SK-N-SH (cell line): ENCODE data around the gene SYT7. TPM values are rescaled to one million over a fixed set of nuclear protein-coding genes. Genes with fewer than 3 reads are reported as not detected.

Experiments
- CTCF ChIA-PET: fragments of 300-600, 350-600 bp; formaldehyde crosslinking; extraction: SDS; loops from one replicate; lab custom pipeline; 2021; lab: Yijun Ruan, JAX
- POLR2A ChIA-PET: fragments of 350-600 bp; sonication (Branson Sonifier 250); formaldehyde crosslinking; extraction: SDS; loops from one replicate; lab custom pipeline; 2020; ENCODE audit warnings: antibody characterized with exemption, inconsistent platforms; lab: Yijun Ruan, JAX
- DNase-seq: peaks from one replicate; pipeline ENCODE4 v3.0.0; 2012
- H2AFZ ChIP-seq: fragments of 200-600 bp; sonication (generic); 2 replicates; pipeline ENCODE4 v1.8.1; 2016; ENCODE audit warnings: antibody characterized with exemption, mild to moderate bottlenecking, low read depth
- H3F3A ChIP-seq: fragments of 200-600 bp; sonication (generic); replicated peaks from 2 replicates; pipeline ENCODE3; 2016; ENCODE audit warnings: antibody characterized with exemption, mild to moderate bottlenecking; ENCODE audit not compliant: insufficient read depth
- H3K27ac ChIP-seq, 2 experiments: fragments of 200-500 bp in 1 of 2; fragments of 200-600 bp in 1 of 2; sonication (Bioruptor generic) in 1 of 2; sonication (generic), shearing (Covaris generic) in 1 of 2; 2 replicates each; pipeline versions ENCODE4 v1.5.1 to v1.6.1; 2014 to 2016; ENCODE audit warnings: low read depth in 2 of 2, inconsistent platforms in 1 of 2, low read length in 1 of 2, mild to moderate bottlenecking in 1 of 2, mixed read lengths in 1 of 2
- H3K27me3 ChIP-seq: fragments of 200-600 bp; sonication (generic), shearing (Covaris generic); 2 replicates; pipeline ENCODE4 v1.6.1; 2016; ENCODE audit warnings: mixed run types; ENCODE audit not compliant: insufficient read depth
- H3K36me3 ChIP-seq, 2 experiments: fragments of 200-500 bp in 1 of 2; fragments of 200-600 bp in 1 of 2; sonication (Bioruptor generic) in 1 of 2; sonication (generic) in 1 of 2; replicated peaks in 1 of 2; 2 replicates each; pipeline versions ENCODE3 to v1.5.1; 2014 to 2016; ENCODE audit warnings: low read length in 1 of 2, mild to moderate bottlenecking in 1 of 2; ENCODE audit not compliant: insufficient read depth in 2 of 2, control insufficient read depth in 1 of 2
- H3K4me1 ChIP-seq, 2 experiments: fragments of 200-500 bp in 1 of 2; fragments of 200-600 bp in 1 of 2; sonication (Bioruptor generic) in 1 of 2; sonication (generic), shearing (Covaris generic) in 1 of 2; 2 replicates each; pipeline versions ENCODE4 v1.5.1 to v1.6.1; 2014 to 2016; ENCODE audit warnings: low read depth in 1 of 2, low read length in 1 of 2, mixed run types in 1 of 2; ENCODE audit not compliant: insufficient read depth in 2 of 2, control insufficient read depth in 1 of 2
- H3K4me2 ChIP-seq: fragments of 200-600 bp; sonication (generic), shearing (Covaris generic); 2 replicates; pipeline ENCODE4 v1.6.1; 2017; ENCODE audit warnings: mixed run types
- H3K4me3 ChIP-seq, 2 experiments: fragments of 200-500 bp in 1 of 2; fragments of 200-600 bp in 1 of 2; sonication (Bioruptor generic) in 1 of 2; sonication (generic), shearing (Covaris generic) in 1 of 2; 2 replicates each; pipeline versions ENCODE4 v1.5.1 to v1.8.1; 2014 to 2016; ENCODE audit warnings: low read depth in 2 of 2, inconsistent platforms in 1 of 2, low read length in 1 of 2, mild to moderate bottlenecking in 1 of 2, mixed read lengths in 1 of 2, moderate library complexity in 1 of 2
- H3K79me2 ChIP-seq: fragments of 200-600 bp; sonication (generic); 2 replicates; pipeline ENCODE4 v1.8.1; 2017; ENCODE audit warnings: mild to moderate bottlenecking; ENCODE audit not compliant: insufficient read depth
- H3K9ac ChIP-seq: fragments of 200-600 bp; sonication (generic); 2 replicates; pipeline ENCODE4 v1.6.1; 2017; ENCODE audit warnings: mixed run types
- H3K9me2 ChIP-seq: fragments of 200-600 bp; sonication (generic); 2 replicates; pipeline ENCODE4 v1.6.1; 2017; ENCODE audit warnings: mixed run types
- H3K9me3 ChIP-seq: fragments of 200-600 bp; sonication (generic); 2 replicates; pipeline ENCODE4 v1.6.1; 2017; ENCODE audit warnings: mixed run types, mild to moderate bottlenecking, moderate library complexity
- H4K20me1 ChIP-seq: fragments of 200-600 bp; sonication (generic); 2 replicates; pipeline ENCODE4 v1.6.1; 2017; ENCODE audit warnings: mild to moderate bottlenecking, mixed run types; ENCODE audit not compliant: insufficient read depth
- ELF1 ChIP-seq: IDR thresholded peaks from 2 replicates; pipeline ENCODE4 v1.4.0; 2012
- GATA2 ChIP-seq: sonication (generic); formaldehyde crosslinking; IDR thresholded peaks from 2 replicates; pipeline ENCODE4 v1.5.0; 2020; ENCODE audit warnings: mild to moderate bottlenecking, missing genetic modification reagents
- JUND ChIP-seq: IDR thresholded peaks from 2 replicates; pipeline ENCODE4 v1.4.0; 2012
- MAX ChIP-seq: IDR thresholded peaks from 2 replicates; pipeline ENCODE4 v1.4.0; 2012; ENCODE audit warnings: low read depth
- MXI1 ChIP-seq: IDR thresholded peaks from 2 replicates; pipeline ENCODE4 v1.6.1; 2012; ENCODE audit warnings: mild to moderate bottlenecking, low read depth, low read length, improper control_type of control experiment
- NFIC ChIP-seq: IDR thresholded peaks from 2 replicates; pipeline ENCODE4 v1.4.0; 2012; ENCODE audit warnings: borderline replicate concordance
- RCOR1 ChIP-seq: fragments of 150-350 bp; IDR thresholded peaks from 2 replicates; pipeline ENCODE4 v1.6.1; 2017; ENCODE audit warnings: antibody characterized with exemption, low read length
- RFX5 ChIP-seq: IDR thresholded peaks from 2 replicates; pipeline ENCODE4 v1.6.1; 2012; ENCODE audit warnings: mild to moderate bottlenecking, improper control_type of control experiment, low read length
- SMC3 ChIP-seq: IDR thresholded peaks from 2 replicates; pipeline ENCODE4 v1.6.1; 2012; ENCODE audit warnings: low read depth, low read length, improper control_type of control experiment
- TAF1 ChIP-seq: IDR thresholded peaks from 2 replicates; pipeline ENCODE4 v1.6.1; 2012; ENCODE audit warnings: low read depth, mild to moderate bottlenecking, low read length, moderate library complexity, borderline replicate concordance
- ZBTB33 ChIP-seq: IDR thresholded peaks from 2 replicates; pipeline ENCODE4 v1.4.0; 2012; ENCODE audit warnings: low read depth, borderline replicate concordance
- WGBS: methylation state at CpG from one replicate; pipeline ENCODE4 v1.1.6; 2017; ENCODE audit warnings: low lambda C conversion rate; 5-methylcytosine and 5-hydroxymethylcytosine counted together
- polyA plus RNA-seq, 3 experiments: library from polyadenylated mRNA; depleted of rRNA; stranded (reverse); fragments of >200 nt; gene quantifications; 2 replicates each; pipeline ENCODE4 v1.2.3, GENCODE V29; 2012
- TF ChIP-seq, protein P1 (sequence below): IDR thresholded peaks from 2 replicates; pipeline ENCODE4 v1.6.1; 2012; ENCODE audit warnings: mild to moderate bottlenecking, low read depth, low read length, moderate library complexity
- TF ChIP-seq, protein P2 (sequence below): IDR thresholded peaks from 2 replicates; pipeline ENCODE4; 2012
- TF ChIP-seq, protein P3 (sequence below): fragments of 200-600 bp; sonication (generic); IDR thresholded peaks from 2 replicates; pipeline ENCODE4 v1.6.1; 2017; ENCODE audit warnings: antibody characterized with exemption, mild to moderate bottlenecking, moderate library complexity
- TF ChIP-seq, protein P4 (sequence below): IDR thresholded peaks from 2 replicates; pipeline ENCODE4 v1.4.0; 2012; ENCODE audit warnings: low read depth, borderline replicate concordance

The SYT7 gene
- polyA plus RNA-seq, 1 of the 3 experiments (the other 2 are of a cell fraction): 1.1 TPM

DNA sequence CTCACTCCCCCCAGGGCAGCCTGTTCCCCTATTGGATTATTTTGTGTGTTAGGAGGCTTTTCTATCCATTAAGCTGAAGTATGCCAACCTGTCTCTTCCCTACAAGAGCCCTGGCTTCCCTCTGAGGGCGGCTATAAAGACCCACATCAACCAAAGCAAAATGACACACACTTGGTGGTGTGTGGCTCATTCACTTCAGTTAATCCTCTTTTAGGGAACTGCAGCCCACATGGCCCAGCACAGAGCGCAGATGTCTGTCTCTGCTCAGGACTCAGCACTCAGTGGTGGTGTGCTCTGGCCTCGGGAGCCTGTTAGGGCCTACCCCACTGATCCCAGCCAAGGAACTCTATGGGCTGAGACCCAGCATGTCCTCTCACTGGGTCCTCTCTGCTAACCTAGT is 104.5 kb downstream of the SYT7 start:
- Histone ChIP-seq H3K4me3 (no peak overlapping the region), H3K4me2 (no peak overlapping the region)
- TF ChIP-seq, protein P1, sequence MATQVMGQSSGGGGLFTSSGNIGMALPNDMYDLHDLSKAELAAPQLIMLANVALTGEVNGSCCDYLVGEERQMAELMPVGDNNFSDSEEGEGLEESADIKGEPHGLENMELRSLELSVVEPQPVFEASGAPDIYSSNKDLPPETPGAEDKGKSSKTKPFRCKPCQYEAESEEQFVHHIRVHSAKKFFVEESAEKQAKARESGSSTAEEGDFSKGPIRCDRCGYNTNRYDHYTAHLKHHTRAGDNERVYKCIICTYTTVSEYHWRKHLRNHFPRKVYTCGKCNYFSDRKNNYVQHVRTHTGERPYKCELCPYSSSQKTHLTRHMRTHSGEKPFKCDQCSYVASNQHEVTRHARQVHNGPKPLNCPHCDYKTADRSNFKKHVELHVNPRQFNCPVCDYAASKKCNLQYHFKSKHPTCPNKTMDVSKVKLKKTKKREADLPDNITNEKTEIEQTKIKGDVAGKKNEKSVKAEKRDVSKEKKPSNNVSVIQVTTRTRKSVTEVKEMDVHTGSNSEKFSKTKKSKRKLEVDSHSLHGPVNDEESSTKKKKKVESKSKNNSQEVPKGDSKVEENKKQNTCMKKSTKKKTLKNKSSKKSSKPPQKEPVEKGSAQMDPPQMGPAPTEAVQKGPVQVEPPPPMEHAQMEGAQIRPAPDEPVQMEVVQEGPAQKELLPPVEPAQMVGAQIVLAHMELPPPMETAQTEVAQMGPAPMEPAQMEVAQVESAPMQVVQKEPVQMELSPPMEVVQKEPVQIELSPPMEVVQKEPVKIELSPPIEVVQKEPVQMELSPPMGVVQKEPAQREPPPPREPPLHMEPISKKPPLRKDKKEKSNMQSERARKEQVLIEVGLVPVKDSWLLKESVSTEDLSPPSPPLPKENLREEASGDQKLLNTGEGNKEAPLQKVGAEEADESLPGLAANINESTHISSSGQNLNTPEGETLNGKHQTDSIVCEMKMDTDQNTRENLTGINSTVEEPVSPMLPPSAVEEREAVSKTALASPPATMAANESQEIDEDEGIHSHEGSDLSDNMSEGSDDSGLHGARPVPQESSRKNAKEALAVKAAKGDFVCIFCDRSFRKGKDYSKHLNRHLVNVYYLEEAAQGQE: no peak
- TF ChIP-seq GATA2 (no peak), SMC3 (no peak), JUND (no peak), RCOR1 (no peak), TAF1 (no peak), NFIC (no peak), ELF1 (no peak), RFX5 (no peak), MXI1 (no peak), MAX (no peak), ZBTB33 (no peak)
- TF ChIP-seq, protein P2, sequence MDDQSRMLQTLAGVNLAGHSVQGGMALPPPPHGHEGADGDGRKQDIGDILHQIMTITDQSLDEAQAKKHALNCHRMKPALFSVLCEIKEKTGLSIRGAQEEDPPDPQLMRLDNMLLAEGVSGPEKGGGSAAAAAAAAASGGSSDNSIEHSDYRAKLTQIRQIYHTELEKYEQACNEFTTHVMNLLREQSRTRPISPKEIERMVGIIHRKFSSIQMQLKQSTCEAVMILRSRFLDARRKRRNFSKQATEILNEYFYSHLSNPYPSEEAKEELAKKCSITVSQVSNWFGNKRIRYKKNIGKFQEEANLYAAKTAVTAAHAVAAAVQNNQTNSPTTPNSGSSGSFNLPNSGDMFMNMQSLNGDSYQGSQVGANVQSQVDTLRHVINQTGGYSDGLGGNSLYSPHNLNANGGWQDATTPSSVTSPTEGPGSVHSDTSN: no peak
- TF ChIP-seq, protein P3, sequence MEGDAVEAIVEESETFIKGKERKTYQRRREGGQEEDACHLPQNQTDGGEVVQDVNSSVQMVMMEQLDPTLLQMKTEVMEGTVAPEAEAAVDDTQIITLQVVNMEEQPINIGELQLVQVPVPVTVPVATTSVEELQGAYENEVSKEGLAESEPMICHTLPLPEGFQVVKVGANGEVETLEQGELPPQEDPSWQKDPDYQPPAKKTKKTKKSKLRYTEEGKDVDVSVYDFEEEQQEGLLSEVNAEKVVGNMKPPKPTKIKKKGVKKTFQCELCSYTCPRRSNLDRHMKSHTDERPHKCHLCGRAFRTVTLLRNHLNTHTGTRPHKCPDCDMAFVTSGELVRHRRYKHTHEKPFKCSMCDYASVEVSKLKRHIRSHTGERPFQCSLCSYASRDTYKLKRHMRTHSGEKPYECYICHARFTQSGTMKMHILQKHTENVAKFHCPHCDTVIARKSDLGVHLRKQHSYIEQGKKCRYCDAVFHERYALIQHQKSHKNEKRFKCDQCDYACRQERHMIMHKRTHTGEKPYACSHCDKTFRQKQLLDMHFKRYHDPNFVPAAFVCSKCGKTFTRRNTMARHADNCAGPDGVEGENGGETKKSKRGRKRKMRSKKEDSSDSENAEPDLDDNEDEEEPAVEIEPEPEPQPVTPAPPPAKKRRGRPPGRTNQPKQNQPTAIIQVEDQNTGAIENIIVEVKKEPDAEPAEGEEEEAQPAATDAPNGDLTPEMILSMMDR: no peak
- TF ChIP-seq, protein P4, sequence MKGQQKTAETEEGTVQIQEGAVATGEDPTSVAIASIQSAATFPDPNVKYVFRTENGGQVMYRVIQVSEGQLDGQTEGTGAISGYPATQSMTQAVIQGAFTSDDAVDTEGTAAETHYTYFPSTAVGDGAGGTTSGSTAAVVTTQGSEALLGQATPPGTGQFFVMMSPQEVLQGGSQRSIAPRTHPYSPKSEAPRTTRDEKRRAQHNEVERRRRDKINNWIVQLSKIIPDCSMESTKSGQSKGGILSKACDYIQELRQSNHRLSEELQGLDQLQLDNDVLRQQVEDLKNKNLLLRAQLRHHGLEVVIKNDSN: no peak
- TF ChIP-seq, all 33 proteins: peak for 0
- POLR2A ChIA-PET: no interaction called here
- Histone ChIP-seq H3K27ac (no peak overlapping the region), H3K9me3 (no peaks in the 10 kb centered on the region), H3K36me3 (peaks cover 0 to 4% of the 10 kb centered on the region in 2 experiments), H3K9ac (no peak overlapping the region), H3K79me2 (no peaks in the 10 kb centered on the region), H3K4me1 (peaks cover 0 to 12% of the 10 kb centered on the region in 2 experiments; a peak in 1 of 4 replicates), H2AFZ (no peak overlapping the region), H3K27me3 (no peaks in the 10 kb centered on the region), H3F3A (no peaks in the 10 kb centered on the region), H3K9me2 (no peaks in the 10 kb centered on the region), H4K20me1 (no peaks in the 10 kb centered on the region)
- CTCF ChIA-PET: interaction anchor here (1.1 to 21.8 kb wide), 17 partner anchors 8 to 258 kb away, joined by 3 to 670 read pairs (median 14); partner anchors contain the start of genes LRRC10B and SYT7
- WGBS: 83% methylated on average over 1 of the region's 3 CpGs
- DNase-seq: no peak
